ENCODE data around the gene RIC3.
A peak's percentile ranks its signal among the peaks of the same experiment; 100 is the strongest.

Gene RIC3

DNA sequence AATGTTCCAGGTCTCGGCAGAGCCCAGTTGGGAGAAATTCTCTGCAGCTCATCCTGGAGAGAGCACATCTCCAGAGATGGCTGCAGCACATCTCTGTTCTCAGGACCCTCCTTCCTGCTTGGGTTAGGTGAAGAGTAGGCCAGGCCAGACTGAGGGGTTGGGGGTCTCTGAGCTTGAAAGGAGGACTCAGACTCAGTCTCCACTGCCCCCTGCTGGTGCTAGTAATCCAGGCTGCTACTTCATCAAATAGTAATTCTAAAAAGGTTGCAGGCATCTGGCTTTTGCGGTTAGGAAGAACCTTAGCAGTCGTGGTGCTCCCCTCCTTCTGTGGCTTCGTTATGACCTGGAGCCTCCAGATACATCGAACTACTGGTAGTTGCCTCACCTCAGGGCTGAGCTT lies 78.1 kb downstream of the RIC3 start:
- DNase-seq (ENCODE audit: extremely low read depth in 1 of 2, low read depth in 1 of 2) = peak in 1 of 2 donors; percentile 11

DNA sequence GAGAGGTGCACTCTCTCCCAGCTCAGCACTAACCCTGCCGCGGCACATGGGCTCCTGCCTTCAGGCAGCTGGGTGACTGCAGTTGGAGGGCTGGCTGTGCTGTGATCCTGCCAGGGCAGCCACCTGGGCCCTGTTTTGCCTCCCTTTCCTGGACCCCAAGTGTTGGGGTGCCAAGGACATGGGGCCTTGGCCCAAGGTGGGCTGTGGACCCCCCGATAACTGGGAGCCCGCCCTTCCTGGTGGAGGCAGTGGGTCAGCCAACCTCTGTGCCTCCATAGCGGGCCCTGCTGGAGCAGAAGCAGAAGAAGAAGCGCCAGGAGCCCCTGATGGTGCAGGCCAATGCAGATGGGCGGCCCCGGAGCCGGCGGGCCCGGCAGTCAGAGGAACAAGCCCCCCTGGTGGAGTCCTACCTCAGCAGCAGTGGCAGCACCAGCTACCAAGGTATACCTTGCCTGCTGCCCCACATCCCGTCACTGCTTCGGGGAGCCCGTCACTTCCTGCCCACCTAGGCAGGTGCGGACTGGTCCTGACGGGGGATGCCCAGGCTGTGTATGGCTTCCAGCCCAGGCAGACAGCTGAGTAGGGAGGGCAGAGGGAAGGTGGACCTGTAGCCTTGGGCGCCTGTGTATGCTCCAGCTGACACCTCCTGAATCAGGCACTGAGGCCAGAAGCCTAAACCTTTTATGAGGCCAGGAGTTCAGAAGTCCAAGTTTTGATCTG lies 78.9 kb downstream of the RIC3 start:
- DNase-seq (ENCODE audit: extremely low read depth in 1 of 2, low read depth in 1 of 2) = no peak

DNA sequence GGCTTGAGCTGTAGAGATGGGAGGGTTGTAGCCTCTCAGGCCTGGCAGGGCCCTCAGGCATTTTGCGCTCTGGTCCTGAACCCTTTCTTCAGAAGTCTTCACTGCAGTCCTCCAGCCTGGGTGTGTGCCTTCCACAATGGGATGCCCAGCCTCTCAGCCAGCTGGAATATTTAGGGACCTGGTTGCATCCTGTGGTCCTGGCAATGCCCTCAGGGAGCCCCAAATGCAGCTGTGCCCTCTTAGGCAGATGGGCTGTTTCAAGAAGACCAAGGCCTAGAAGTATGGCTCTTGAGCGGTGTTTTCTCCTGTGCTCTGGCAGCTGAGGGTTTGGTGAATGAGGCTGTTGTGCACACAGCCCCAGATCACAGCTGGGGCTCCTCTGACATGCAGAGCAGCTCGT lies 81.1 kb downstream of the RIC3 start:
- DNase-seq (ENCODE audit: extremely low read depth in 1 of 2, low read depth in 1 of 2) = no peak

DNA sequence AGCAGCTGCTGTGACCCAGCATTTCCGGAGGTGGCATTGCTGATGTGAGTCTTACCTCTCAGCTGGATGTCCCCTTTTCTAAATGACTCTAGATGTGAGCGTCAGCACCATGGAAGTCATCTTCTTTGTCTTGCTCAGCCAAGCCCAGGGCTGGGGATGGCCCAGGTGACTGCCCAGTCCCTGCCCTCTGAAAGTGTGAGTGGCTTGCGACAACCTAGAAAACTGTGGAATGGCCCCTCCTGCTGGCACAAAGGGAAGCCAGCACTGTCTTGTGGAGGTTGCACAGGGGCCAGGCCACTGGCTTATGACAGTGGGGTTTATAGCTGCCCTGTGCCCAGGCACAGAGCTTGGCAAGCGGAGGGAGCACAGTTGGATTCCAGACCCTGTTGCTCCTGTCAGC lies 81.6 kb downstream of the RIC3 start:
- DNase-seq (ENCODE audit: extremely low read depth in 1 of 2, low read depth in 1 of 2) = no peak

DNA sequence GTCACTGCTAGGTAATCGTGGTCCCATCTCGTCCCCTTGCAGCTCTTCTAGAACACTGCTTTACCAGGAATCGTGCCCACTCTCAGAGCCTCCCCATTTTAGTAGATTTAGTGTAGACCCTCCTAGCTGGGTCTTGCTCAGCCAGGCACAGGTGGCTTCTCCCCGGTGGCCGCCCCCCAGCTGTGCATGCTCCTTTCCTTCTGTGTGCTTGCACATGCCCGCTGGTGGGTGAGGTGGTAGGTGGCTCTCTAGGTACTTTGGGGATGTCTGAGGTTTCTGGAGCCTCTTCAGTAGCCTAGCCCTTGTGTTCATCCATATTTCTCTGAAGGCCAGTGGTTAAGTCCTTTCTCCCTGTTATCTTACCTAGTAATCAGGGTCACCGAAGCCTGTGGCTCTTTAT lies 82.3 kb downstream of the RIC3 start:
- DNase-seq (ENCODE audit: extremely low read depth in 1 of 2, low read depth in 1 of 2) = no peak

- no peak for DNase-seq (ENCODE audit: extremely low read depth in 1 of 2, low read depth in 1 of 2)
Measured at GRCh38 chr11:8086001-8086479, 82.8 kb downstream of the RIC3 start.

- no peak for DNase-seq (ENCODE audit: extremely low read depth in 1 of 2, low read depth in 1 of 2)
Measured at GRCh38 chr11:8085011-8085645, 83.7 kb downstream of the RIC3 start.

DNA sequence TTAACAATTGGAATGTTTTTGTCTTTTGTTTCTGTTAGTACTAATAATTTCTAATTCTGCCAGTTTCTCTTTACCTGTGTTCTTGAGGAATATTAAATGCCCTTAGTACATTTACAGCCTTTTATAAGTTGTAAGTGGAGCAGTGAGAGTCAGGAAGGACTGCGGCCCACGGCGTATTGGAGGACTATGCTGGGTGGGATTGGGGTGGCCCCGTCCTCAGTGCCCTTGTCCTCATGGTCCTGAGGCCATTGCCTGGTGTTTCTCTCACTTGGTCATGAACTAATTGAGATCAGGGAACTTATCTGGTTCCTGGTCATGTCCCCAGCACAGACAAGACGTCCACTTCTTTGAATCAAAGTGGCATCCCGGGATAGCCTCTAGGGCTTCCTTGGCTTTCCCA lies 84.5 kb downstream of the RIC3 start:
- no peak for DNase-seq (ENCODE audit: extremely low read depth in 1 of 2, low read depth in 1 of 2)

- DNase-seq (ENCODE audit: extremely low read depth in 1 of 2, low read depth in 1 of 2) = no peak
Measured at GRCh38 chr11:8083871-8084281, 84.9 kb downstream of the RIC3 start.

- DNase-seq (ENCODE audit: extremely low read depth in 1 of 2, low read depth in 1 of 2) = no peak
Measured at GRCh38 chr11:8083088-8083395, 85.8 kb downstream of the RIC3 start.

GRCh38 chr11:8082391-8083087 lies 86.3 kb downstream of the RIC3 start:
- no peak for DNase-seq (ENCODE audit: extremely low read depth in 1 of 2, low read depth in 1 of 2)

GRCh38 chr11:8081591-8082250 lies 87.1 kb downstream of the RIC3 start:
- DNase-seq (ENCODE audit: extremely low read depth in 1 of 2, low read depth in 1 of 2) = no peak

DNA sequence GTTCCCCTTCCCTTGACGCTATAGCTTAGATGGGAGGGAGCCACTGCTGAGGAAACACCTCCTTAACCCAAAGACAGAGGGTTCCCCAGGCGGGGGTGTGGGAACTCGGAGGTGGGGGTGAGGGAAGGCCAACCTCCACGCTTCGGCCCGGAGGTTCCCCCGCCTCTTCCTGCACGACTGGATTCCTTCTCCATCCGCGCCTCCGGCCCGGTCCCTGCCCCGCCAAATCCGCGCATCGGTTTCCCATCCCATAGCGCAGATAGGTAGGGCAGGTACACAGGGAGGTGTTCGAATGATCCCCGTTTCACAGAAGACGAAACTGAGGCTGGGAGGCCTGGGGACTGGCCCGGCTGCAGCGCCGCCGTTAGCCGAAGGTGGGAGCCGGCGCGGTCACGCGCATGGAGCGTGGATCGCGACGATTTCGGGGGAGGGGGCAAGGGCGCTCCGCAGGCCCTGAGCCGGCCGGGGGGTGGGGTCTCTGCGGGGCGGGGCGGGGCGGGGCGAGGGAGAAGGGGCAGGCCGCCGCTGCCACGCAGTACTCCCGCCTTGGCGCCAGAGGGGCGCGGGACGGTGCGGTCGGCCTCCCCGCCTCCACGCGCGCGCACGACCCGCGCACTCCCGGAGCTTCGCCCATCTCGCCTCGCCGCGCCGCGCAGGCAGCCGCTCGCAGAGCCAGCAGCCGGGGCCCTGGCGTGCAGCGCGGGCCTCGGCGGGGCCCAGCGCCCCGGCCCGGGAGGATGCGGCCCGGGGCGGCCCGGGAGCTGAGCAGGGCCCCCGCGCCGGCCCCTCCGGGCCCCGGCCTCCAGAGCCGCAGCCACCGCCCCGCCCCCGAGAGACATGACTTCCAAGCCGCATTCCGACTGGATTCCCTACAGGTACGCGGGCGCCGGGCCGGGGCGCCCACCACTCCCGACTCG lies 87.9 kb downstream of the RIC3 start, which contains the start of gene TUB:
TSS of gene TUB (plus strand) at position 538 of the 917 bp plus-strand sequence. CDS start at position 838, 300 bp downstream.
- no peak for DNase-seq (ENCODE audit: extremely low read depth in 1 of 2, low read depth in 1 of 2)

- DNase-seq (ENCODE audit: extremely low read depth in 1 of 2, low read depth in 1 of 2) = no peak
Measured at GRCh38 chr11:8080069-8080670, 88.7 kb downstream of the RIC3 start.

DNA sequence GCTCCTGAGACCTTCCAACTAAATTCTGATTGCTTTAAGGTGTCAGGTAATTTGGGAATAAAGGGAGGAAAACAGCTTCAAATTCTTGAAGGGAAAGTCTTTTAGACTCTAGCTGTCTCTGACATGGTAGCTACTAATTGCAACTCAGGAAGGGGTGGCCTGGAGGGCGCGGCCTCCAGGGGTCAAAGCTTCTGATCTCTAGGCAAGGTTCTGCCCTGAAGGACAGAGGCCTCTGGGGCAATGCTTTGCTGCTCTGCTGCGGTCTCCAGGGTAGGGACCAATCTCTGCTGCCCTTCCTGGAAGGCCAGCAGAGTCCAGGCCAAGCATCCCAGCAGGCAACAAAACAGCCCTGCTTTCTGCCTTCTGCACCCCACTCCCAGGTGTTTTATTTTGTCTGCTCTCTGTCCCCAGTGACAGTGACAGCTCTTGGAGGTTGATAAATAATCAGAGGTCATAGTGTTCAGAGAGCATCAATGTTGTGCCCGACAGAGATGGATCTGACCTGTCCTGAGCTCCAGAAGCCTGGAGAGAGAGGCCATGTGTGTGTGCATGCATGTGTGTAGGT lies 89.6 kb downstream of the RIC3 start:
- DNase-seq (ENCODE audit: extremely low read depth in 1 of 2, low read depth in 1 of 2) = no peak

DNA sequence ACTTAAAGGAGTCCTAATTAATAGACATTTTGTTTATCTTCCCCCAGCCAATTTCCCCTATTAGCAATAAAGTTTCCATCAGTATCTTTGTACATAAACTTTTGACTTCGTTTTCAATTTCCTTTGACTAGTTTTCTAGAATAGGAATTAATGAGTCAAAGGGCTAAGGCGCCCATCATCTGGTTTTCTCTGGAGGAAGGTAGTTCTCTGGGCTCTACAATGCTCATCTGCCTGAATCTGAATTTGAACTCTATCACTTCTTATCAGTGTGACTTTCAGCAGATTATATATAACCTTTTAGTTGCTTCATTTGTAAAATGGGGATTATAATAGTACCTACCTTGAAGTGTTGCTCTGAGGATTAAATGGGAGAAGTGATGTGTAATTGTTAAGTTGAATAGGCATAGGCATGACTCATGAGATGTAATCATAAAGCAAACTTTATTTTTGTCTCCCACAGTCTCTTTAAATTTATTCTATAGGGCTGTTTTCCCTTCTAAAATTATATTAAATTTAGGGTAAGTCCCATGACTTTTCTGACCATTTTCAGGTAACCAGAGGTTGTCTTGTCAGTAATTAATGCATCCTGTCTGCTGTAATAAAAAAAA lies 93.6 kb downstream of the RIC3 start:
- no peak for DNase-seq (ENCODE audit: extremely low read depth in 1 of 2, low read depth in 1 of 2)

- DNase-seq (ENCODE audit: extremely low read depth in 1 of 2, low read depth in 1 of 2) = no peak
Measured at GRCh38 chr11:8071616-8072581, 96.9 kb downstream of the RIC3 start.

Data from stimulated activated CD8-positive, alpha-beta memory T cell treated with anti-CD3 and anti-CD28 coated beads, Interleukin-7, amount 100 ng/mL, for 48 hours (primary cell).